Measurements from ENCODE around the gene BLM. TPM values are rescaled to one million over a fixed set of nuclear protein-coding genes. Genes with fewer than 3 reads are reported as not detected.

BLM gene
- total and polyA plus RNA-seq, 2 of the 8 experiments (the other 6 are each of a cell fraction or from before 2014, with no cell fraction given), result 15.2 to 46.7 TPM

DNA sequence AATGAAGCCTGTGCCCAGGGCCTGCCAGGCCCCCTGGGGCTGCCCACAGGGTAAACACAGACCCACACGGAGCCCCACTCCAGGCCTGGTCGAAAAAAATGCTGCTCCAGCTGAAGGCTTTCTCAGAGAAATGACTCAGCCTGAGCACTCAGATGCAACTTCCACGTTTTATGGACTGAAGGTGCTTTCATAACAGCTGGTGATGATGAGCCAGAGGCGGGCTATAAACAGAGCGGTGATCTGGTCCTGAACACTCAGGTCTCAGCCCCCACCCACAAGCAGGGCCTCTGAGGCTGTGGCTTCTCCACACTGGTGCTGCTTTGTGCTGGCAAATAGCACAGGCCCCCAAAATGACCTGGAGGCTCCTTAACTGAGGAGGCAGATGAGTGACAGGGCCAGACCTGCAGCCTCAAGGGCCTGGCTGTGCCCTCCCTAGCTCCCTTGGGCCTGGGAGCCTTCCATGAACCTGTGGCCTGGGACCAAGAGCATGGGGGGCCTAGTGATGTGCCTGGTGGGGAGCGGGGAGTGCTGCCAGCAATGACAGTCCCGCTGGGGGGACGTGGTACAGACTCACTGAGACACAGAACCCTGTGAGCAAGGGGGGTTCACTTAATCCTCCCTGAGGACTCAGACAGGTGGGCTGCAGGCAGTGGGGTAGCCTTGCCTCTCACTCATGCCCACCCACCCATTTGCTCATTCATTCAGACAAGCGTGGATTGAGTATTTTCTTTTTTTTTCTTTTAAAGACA is 128.2 kb downstream of the BLM start:
- Histone ChIP-seq H2BK20ac (ENCODE audit: low read length) (no peak overlapping the region), H3K23ac (ENCODE audit: insufficient read length) (no peak overlapping the region), H3K23me2 (ENCODE audit: low read depth, low read length) (no peaks in the 10 kb centered on the region), H3K9me3 (ENCODE audit: insufficient read depth in 2 of 2, low read depth in 1 of 2, low read length in 1 of 2) (no peaks in the 10 kb centered on the region), H3K56ac (replicated peaks; ENCODE audit: insufficient read length, low read depth, low read length) (no peak overlapping the region), H3K14ac (ENCODE audit: insufficient read length) (no peak overlapping the region), H4K8ac (ENCODE audit: extremely low read depth, insufficient read depth, low read length) (peak overlapping the region; percentile 29; the same call in 1 of the 2 replicates), H4K91ac (replicated peaks; ENCODE audit: insufficient read length, low read length) (no peak overlapping the region), H2BK120ac (replicated peaks; ENCODE audit: low read depth, low read length) (no peak overlapping the region), H3K27ac (ENCODE audit: low read depth, low read length) (no peak overlapping the region), H3K4ac (replicated peaks; ENCODE audit: insufficient read length, low read depth, low read length) (no peak overlapping the region), H2BK15ac (ENCODE audit: low read length) (peak overlapping the region; percentile 72; the same call in 1 of the 2 replicates), H3K4me1 (replicated peaks in 1 of 4; ENCODE audit: control insufficient read depth in 3 of 4, insufficient read depth in 4 of 4, low read length in 3 of 4) (peaks cover 3 to 6% (median 3%) of the 10 kb centered on the region in 4 experiments; a peak in 4 of 7 replicates), H2AFZ (ENCODE audit: low read length) (no peak overlapping the region), H4K20me1 (replicated peaks in 1 of 2; ENCODE audit: control insufficient read depth in 1 of 2, insufficient read depth in 2 of 2, low read length in 2 of 2) (no peaks in the 10 kb centered on the region), H3K4me2 (ENCODE audit: insufficient read depth in 1 of 2, low read depth in 2 of 2, low read length in 2 of 2) (no peak overlapping the region), H2BK5ac (ENCODE audit: low read depth, low read length) (0 out of 2 replicates have a peak overlapping the region, but pooled peaks have one; percentile 18), H3K79me1 (ENCODE audit: low read depth, low read length) (no peaks in the 10 kb centered on the region), H3K18ac (ENCODE audit: extremely low read depth, low read length) (no peak overlapping the region; the same call in 1 of the 2 replicates), H3K4me3 (ENCODE audit: extremely low read depth in 1 of 4, insufficient read depth in 2 of 4, low read depth in 3 of 4, low read length in 4 of 4) (no peak overlapping the region), H3K27me3 (replicated peaks in 1 of 4; ENCODE audit: control insufficient read depth in 3 of 4, extremely low read depth in 1 of 4, insufficient read depth in 3 of 4, low read length in 3 of 4) (no peaks in the 10 kb centered on the region), H2BK12ac (ENCODE audit: low read depth, low read length) (no peak overlapping the region), H3K79me2 (ENCODE audit: control insufficient read depth in 1 of 2, insufficient read depth in 2 of 2, low read length in 2 of 2) (no peaks in the 10 kb centered on the region), H3K36me3 (ENCODE audit: control insufficient read depth in 2 of 4, insufficient read depth in 4 of 4, low read length in 3 of 4) (no peaks in the 10 kb centered on the region), H3K9ac (replicated peaks in 1 of 4; ENCODE audit: extremely low read depth in 1 of 4, low read depth in 3 of 4, low read length in 3 of 4) (no peak overlapping the region), H2AK5ac (ENCODE audit: low read depth, low read length) (no peak overlapping the region), H4K5ac (ENCODE audit: insufficient read length, low read depth, low read length) (no peak overlapping the region)
- POLR2A ChIA-PET (ENCODE audit: partially characterized antibody), result no interaction called here
- FAIRE-seq (no peak), DNase-seq (ENCODE audit: low read depth in 1 of 2, low spot score in 2 of 2) (no peak)
- 83% methylated on average over 9 of the region's 9 CpGs; no CpG with 5 or more reads in 1 of the 2 experiments for WGBS, 2 experiments (ENCODE audit: extremely low coverage in 1 of 2, insufficient coverage in 1 of 2, insufficient read length in 1 of 2, insufficient replicate concordance in 2 of 2, low coverage in 1 of 2, low lambda C conversion rate in 2 of 2, missing lambda C conversion rate in 1 of 2)
- TF ChIP-seq POU5F1 (IDR thresholded peaks at IDR 0.05; ENCODE audit: low read depth, low read length) (no peak), RFX5 (IDR thresholded peaks at IDR 0.05; ENCODE audit: borderline replicate concordance, low read depth, low read length) (no peak), SIX5 (IDR thresholded peaks at IDR 0.05; ENCODE audit: low read depth, low read length) (no peak), JUND (IDR thresholded peaks at IDR 0.05; ENCODE audit: low read length) (no peak)
- TF ChIP-seq, protein P1, sequence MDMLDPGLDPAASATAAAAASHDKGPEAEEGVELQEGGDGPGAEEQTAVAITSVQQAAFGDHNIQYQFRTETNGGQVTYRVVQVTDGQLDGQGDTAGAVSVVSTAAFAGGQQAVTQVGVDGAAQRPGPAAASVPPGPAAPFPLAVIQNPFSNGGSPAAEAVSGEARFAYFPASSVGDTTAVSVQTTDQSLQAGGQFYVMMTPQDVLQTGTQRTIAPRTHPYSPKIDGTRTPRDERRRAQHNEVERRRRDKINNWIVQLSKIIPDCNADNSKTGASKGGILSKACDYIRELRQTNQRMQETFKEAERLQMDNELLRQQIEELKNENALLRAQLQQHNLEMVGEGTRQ (IDR thresholded peaks at IDR 0.05; ENCODE audit: low read length), result no peak
- CTCF ChIA-PET (ENCODE audit: partially characterized antibody), result interaction anchor here (1.1 to 3.1 kb wide), 2 partner anchors 10 to 41 kb away, joined by 3 to 20 read pairs; no protein-coding TSS in a partner anchor

Data from H1 (cell line).